Suprapubic skin (tissue), 4 donors: ENCODE results near the gene CRYBB2. TPM values are rescaled to one million over a fixed set of nuclear protein-coding genes. Genes with fewer than 3 reads are reported as not detected.
"Not testable (repeated sequence)": the region's sequence is repeated elsewhere in the genome, so short reads cannot be mapped to it uniquely, and the experiment has no call there.

Source experiments
- DNase-seq, 2 donors: peaks; one replicate each; pipeline ENCODE4 v3.0.0-alpha.2; 2019; ENCODE audit warnings: low spot score in 2 of 2
- H3K27ac ChIP-seq: fragments of 200-600 bp; sonication (generic); one replicate; pipeline ENCODE4 v1.5.1; 2019
- H3K27me3 ChIP-seq: fragments of 200-600 bp; sonication (generic); one replicate; pipeline ENCODE4 v1.5.1; 2019
- H3K36me3 ChIP-seq: fragments of 200-600 bp; sonication (generic); one replicate; pipeline ENCODE4 v1.5.1; 2019
- H3K4me1 ChIP-seq: fragments of 200-600 bp; sonication (generic); one replicate; pipeline ENCODE4 v1.5.1; 2019
- H3K4me3 ChIP-seq: fragments of 200-600 bp; sonication (generic); one replicate; pipeline ENCODE4 v1.5.1; 2019; ENCODE audit warnings: mild to moderate bottlenecking
- H3K9me3 ChIP-seq: fragments of 200-600 bp; sonication (generic); one replicate; pipeline ENCODE4 v1.5.1; 2019
- CTCF ChIP-seq, 2 donors: fragments of 200-600 bp in 1 of 2; fragments of 450-650 bp in 1 of 2; sonication (generic) in 1 of 2; IDR thresholded peaks; one replicate each; pipeline ENCODE4 v1.5.1; 2016 to 2019; ENCODE audit warnings: antibody characterized with exemption in 2 of 2, mild to moderate bottlenecking in 1 of 2, moderate library complexity in 1 of 2
- EP300 ChIP-seq: sonication (generic); formaldehyde crosslinking; IDR thresholded peaks from one replicate; pipeline ENCODE4 v1.6.1; 2017; ENCODE audit warnings: antibody characterized with exemption
- POLR2A ChIP-seq, 2 donors: fragments of 450-650 bp; IDR thresholded peaks; one replicate each; pipeline ENCODE4 v1.6.1; 2017; ENCODE audit warnings: antibody characterized with exemption in 2 of 2, mild to moderate bottlenecking in 2 of 2, moderate library complexity in 2 of 2
- POLR2AphosphoS5 ChIP-seq, 3 donors: sonication (generic); formaldehyde crosslinking; IDR thresholded peaks; one replicate each; pipeline ENCODE4 v1.6.1; 2017; ENCODE audit warnings: antibody characterized with exemption in 3 of 3
- WGBS: methylation state at CpG from one replicate; pipeline ENCODE4 v1.1.5; 2018; 5-methylcytosine and 5-hydroxymethylcytosine counted together
- total RNA-seq, 4 donors: library from RNA; depleted of rRNA; stranded (reverse); fragments of >200 nt; gene quantifications; one replicate each; pipeline ENCODE4 v1.1.0, GENCODE V29; 2016

The CRYBB2 gene
- total RNA-seq, 4 donors from 2014 or later, result 2.0 TPM; not detected in 3

- H3K27me3 ChIP-seq, result no peaks in the 10 kb centered on the region
- H3K4me3 ChIP-seq, result no peak overlapping the region
- 88% methylated on average over 6 of the region's 6 CpGs for WGBS
- no peak overlapping the region for H3K27ac ChIP-seq
- no peaks in the 10 kb centered on the region for H3K4me1 ChIP-seq
- H3K36me3 ChIP-seq, result peaks cover 70% of the 10 kb centered on the region
- no peak for TF ChIP-seq POLR2AphosphoS5 (IDR thresholded peaks at IDR 0.05)
- DNase-seq, result no peak
- H3K9me3 ChIP-seq, result no peaks in the 10 kb centered on the region
Observed at GRCh38 chr22:25176175-25176574, 43.3 kb upstream of the CRYBB2 start.

GRCh38 chr22:25176799-25177198 is 42.6 kb upstream of the CRYBB2 start:
- H3K27ac ChIP-seq, result peak overlapping the region; percentile 5
- H3K4me3 ChIP-seq, result no peak overlapping the region
- TF ChIP-seq POLR2AphosphoS5 (IDR thresholded peaks at IDR 0.05), result no peak
- no peaks in the 10 kb centered on the region for H3K4me1 ChIP-seq
- H3K27me3 ChIP-seq, result no peaks in the 10 kb centered on the region
- 95% methylated on average over 3 of the region's 3 CpGs for WGBS
- no peaks in the 10 kb centered on the region for H3K9me3 ChIP-seq
- DNase-seq, result no peak
- peaks cover 76% of the 10 kb centered on the region for H3K36me3 ChIP-seq

- 91% methylated on average over 13 of the region's 13 CpGs for WGBS
- H3K27me3 ChIP-seq, result no peaks in the 10 kb centered on the region
- no peak overlapping the region for H3K27ac ChIP-seq
- H3K4me3 ChIP-seq, result no peak overlapping the region
- DNase-seq, result no peak
- no peaks in the 10 kb centered on the region for H3K4me1 ChIP-seq
- TF ChIP-seq CTCF (IDR thresholded peaks at IDR 0.05), result no peak
- H3K36me3 ChIP-seq, result peaks cover 77% of the 10 kb centered on the region
- H3K9me3 ChIP-seq, result no peaks in the 10 kb centered on the region
Observed at GRCh38 chr22:25177226-25177625, 42.2 kb upstream of the CRYBB2 start.

GRCh38 chr22:25177895-25178294 is 41.5 kb upstream of the CRYBB2 start:
- Histone ChIP-seq H3K27ac (no peak overlapping the region), H3K4me3 (no peak overlapping the region), H3K9me3 (no peaks in the 10 kb centered on the region), H3K4me1 (peaks cover 1% of the 10 kb centered on the region), H3K36me3 (peaks cover 71% of the 10 kb centered on the region), H3K27me3 (no peaks in the 10 kb centered on the region)
- no peak for DNase-seq
- WGBS, result 75% methylated on average over 1 of the region's 9 CpGs
- no peak for TF ChIP-seq POLR2A (IDR thresholded peaks at IDR 0.05)
- no peak for TF ChIP-seq CTCF (IDR thresholded peaks at IDR 0.05)
- no peak for TF ChIP-seq POLR2AphosphoS5 (IDR thresholded peaks at IDR 0.05)
- no peak for TF ChIP-seq EP300

GRCh38 chr22:25178348-25178747 is 41.1 kb upstream of the CRYBB2 start:
- H3K4me3 ChIP-seq, H3K4me1 ChIP-seq, H3K9me3 ChIP-seq, H3K27me3 ChIP-seq, DNase-seq, H3K27ac ChIP-seq: not testable (repeated sequence)
- peaks cover 67% of the 10 kb centered on the region for H3K36me3 ChIP-seq
- WGBS, result 87% methylated on average over 5 of the region's 6 CpGs

GRCh38 chr22:25178869-25179631 is 40.4 kb upstream of the CRYBB2 start:
- not testable (repeated sequence) for DNase-seq, H3K27me3 ChIP-seq, H3K4me1 ChIP-seq, H3K27ac ChIP-seq, H3K9me3 ChIP-seq, H3K4me3 ChIP-seq
- WGBS, result 80% methylated on average over 44 of the region's 63 CpGs
- peaks cover 72% of the 10 kb centered on the region for H3K36me3 ChIP-seq

GRCh38 chr22:25182131-25183110 is 37.0 kb upstream of the CRYBB2 start:
- H3K9me3 ChIP-seq, result no peaks in the 10 kb centered on the region
- peaks cover 3% of the 10 kb centered on the region for H3K4me1 ChIP-seq
- 84% methylated on average over 9 of the region's 10 CpGs for WGBS
- H3K27me3 ChIP-seq, result no peaks in the 10 kb centered on the region
- no peak overlapping the region for H3K27ac ChIP-seq
- no peak for TF ChIP-seq CTCF (IDR thresholded peaks at IDR 0.05)
- H3K36me3 ChIP-seq, result peaks cover 76% of the 10 kb centered on the region
- no peak for DNase-seq
- H3K4me3 ChIP-seq, result no peak overlapping the region
